ENCODE measurements around the gene GRK3.
"Not testable (repeated sequence)": the region's sequence is repeated elsewhere in the genome, so short reads cannot be mapped to it uniquely, and the experiment has no call there.

The GRK3 gene

DNA sequence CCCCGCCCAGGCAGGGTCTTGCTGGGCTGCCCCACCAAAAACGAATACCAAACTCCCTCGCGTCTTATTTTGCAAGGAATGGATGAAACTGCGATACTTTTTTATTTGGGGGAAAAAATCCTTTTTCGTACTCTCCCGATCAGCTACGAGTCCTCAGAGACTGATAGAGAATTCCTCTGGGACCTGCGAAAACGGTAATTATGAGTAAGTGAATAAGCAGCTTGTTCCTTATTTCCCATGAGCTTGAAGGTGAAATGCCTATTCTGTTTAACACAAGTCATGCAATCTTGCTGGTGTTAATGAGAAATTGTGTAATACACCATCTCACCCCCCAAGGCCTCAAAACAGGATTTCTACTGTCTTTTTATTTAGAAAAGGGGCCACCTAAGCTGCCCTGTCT is 5.5 kb downstream of the GRK3 start:
- Histone ChIP-seq H3K4me3 (ENCODE audit: insufficient read length, low read depth) (no peak overlapping the region), H3K27me3 (ENCODE audit: insufficient read depth, insufficient read length) (peaks cover 2% of the 10 kb centered on the region), H3K36me3 (ENCODE audit: insufficient read depth, insufficient read length, low read length) (no peaks in the 10 kb centered on the region), H3K4me1 (ENCODE audit: insufficient read depth, insufficient read length) (peaks cover 1% of the 10 kb centered on the region), H3K9ac (ENCODE audit: insufficient read length, low read depth) (no peak overlapping the region), H3K9me3 (ENCODE audit: insufficient read depth, low read length) (no peaks in the 10 kb centered on the region)
- DNase-seq (ENCODE audit: low read depth, low spot score): no peak
- TF ChIP-seq SUZ12 (IDR thresholded peaks at IDR 0.05; ENCODE audit: extremely low read depth, insufficient read depth, insufficient read length): no peak
- TF ChIP-seq ZNF274 (IDR thresholded peaks at IDR 0.05; ENCODE audit: low read depth, low read length): no peak
- no peak for TF ChIP-seq YY1 (IDR thresholded peaks at IDR 0.05; ENCODE audit: insufficient read depth, insufficient read length)

DNA sequence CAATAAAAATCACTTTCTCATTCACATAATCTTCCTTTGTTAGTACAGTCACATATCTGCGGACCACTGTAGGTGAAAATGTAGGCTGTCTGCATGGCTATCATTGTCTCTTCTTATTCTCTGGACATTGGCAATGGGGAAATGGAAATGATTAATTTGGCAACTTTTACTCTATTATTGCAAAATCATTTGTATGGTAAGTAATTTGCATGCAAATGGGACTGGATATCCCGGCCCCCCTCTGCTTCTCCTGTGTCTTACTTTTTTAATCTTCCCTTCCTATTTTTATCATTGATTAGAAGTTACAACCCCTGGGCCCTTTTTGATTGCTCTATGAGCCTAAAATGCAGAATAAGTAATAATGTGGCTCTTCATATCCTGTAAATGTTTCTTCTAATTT is 6.0 kb downstream of the GRK3 start:
- DNase-seq (ENCODE audit: low read depth, low spot score): no peak
- no peaks in the 10 kb centered on the region for H3K36me3 ChIP-seq (ENCODE audit: insufficient read depth, insufficient read length, low read length)
- H3K4me1 ChIP-seq (ENCODE audit: insufficient read depth, insufficient read length): peaks cover 1% of the 10 kb centered on the region
- H3K9me3 ChIP-seq (ENCODE audit: insufficient read depth, low read length): no peaks in the 10 kb centered on the region
- H3K4me3 ChIP-seq (ENCODE audit: insufficient read length, low read depth): no peak overlapping the region
- peaks cover 2% of the 10 kb centered on the region for H3K27me3 ChIP-seq (ENCODE audit: insufficient read depth, insufficient read length)
- no peak overlapping the region for H3K9ac ChIP-seq (ENCODE audit: insufficient read length, low read depth)
- TF ChIP-seq YY1 (IDR thresholded peaks at IDR 0.05; ENCODE audit: insufficient read depth, insufficient read length) (no peak), ZNF274 (IDR thresholded peaks at IDR 0.05; ENCODE audit: low read depth, low read length) (no peak), SUZ12 (IDR thresholded peaks at IDR 0.05; ENCODE audit: extremely low read depth, insufficient read depth, insufficient read length) (no peak)

DNA sequence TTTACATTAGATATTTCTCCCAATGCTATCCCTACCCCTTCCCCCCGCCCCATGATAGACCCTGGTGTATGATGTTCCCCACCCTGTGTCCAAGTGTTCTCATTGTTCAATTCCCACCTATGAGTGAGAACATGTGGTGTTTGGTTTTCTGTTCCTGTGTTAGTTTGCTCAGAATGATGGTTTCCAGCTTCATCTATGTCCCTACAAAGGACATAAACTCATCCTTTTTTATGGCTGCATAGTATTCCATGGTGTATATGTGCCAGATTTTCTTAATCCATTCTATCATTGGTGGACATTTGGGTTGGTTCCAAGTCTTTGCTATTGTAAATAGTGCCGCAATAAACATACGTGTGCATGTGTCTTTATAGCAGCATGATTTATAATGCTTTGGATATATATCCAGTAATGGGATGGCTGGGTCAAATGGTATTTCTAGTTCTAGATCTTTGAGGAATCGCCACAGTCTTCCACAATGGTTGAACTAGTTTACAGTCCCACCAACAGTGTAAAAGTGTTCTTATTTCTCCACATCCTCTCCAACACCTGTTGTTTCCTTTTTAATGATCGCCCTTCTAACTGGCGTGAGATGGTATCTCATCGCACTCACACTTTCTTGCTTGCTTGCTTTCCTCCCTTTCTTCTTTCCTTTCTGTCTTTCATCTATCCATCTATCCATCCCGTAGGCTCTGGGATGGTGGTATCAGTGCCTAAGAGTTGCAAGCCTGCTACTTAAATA is 7.7 kb downstream of the GRK3 start:
- H3K9me3 ChIP-seq (ENCODE audit: insufficient read depth, low read length); H3K4me1 ChIP-seq (ENCODE audit: insufficient read depth, insufficient read length); DNase-seq (ENCODE audit: low read depth, low spot score); H3K4me3 ChIP-seq (ENCODE audit: insufficient read length, low read depth); H3K27me3 ChIP-seq (ENCODE audit: insufficient read depth, insufficient read length); H3K36me3 ChIP-seq (ENCODE audit: insufficient read depth, insufficient read length, low read length); H3K9ac ChIP-seq (ENCODE audit: insufficient read length, low read depth): not testable (repeated sequence)

DNA sequence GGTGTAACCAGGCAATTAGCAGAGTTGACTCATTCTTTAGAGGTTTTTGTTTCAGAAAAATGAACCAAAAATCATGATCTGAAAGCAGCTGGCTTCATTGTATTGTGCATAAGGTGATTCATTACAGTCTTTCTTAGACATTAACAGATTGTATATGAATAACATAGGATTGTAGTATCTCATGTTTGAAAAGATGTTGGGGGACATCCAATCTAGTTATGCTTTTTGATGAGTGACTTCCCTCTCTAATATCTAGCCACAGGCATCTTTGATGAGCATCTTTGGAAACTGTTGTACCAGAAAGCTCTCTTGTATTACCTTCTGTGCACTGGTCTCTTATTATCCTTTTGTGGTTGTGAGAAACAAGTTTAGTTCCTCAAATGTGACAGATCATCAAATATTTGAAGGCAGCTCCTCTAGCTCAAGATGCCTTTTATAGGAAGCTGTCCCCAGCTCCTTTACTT is 8.3 kb downstream of the GRK3 start:
- Histone ChIP-seq H3K36me3 (ENCODE audit: insufficient read depth, insufficient read length, low read length) (no peaks in the 10 kb centered on the region), H3K9me3 (ENCODE audit: insufficient read depth, low read length) (no peaks in the 10 kb centered on the region), H3K4me3 (ENCODE audit: insufficient read length, low read depth) (no peak overlapping the region), H3K4me1 (ENCODE audit: insufficient read depth, insufficient read length) (peaks cover under 1% of the 10 kb centered on the region), H3K9ac (ENCODE audit: insufficient read length, low read depth) (no peak overlapping the region), H3K27me3 (ENCODE audit: insufficient read depth, insufficient read length) (no peaks in the 10 kb centered on the region)
- no peak for DNase-seq (ENCODE audit: low read depth, low spot score)
- TF ChIP-seq SUZ12 (IDR thresholded peaks at IDR 0.05; ENCODE audit: extremely low read depth, insufficient read depth, insufficient read length): no peak
- no peak for TF ChIP-seq YY1 (IDR thresholded peaks at IDR 0.05; ENCODE audit: insufficient read depth, insufficient read length)
- TF ChIP-seq ZNF274 (IDR thresholded peaks at IDR 0.05; ENCODE audit: low read depth, low read length): no peak

DNA sequence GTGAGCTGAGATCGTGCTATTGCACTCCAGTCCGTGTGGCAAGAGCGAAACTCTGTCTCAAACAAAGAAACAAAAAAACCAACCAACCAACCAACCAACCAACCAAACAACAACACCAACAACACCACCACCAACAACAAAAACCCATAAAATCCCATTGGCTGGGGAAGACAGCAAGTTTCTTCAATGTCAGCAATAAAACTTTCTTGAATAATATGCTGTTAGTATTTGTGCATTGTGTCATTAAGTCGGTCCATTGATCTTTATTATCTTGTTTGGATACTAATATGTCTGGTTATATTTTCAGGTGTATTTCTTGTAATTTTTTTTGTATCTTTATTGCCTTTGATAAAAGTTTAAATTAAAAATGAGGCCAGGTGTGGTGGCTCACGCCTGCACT is 9.4 kb downstream of the GRK3 start:
- H3K36me3 ChIP-seq (ENCODE audit: insufficient read depth, insufficient read length, low read length): peaks cover 2% of the 10 kb centered on the region
- H3K4me1 ChIP-seq (ENCODE audit: insufficient read depth, insufficient read length): no peaks in the 10 kb centered on the region
- no peaks in the 10 kb centered on the region for H3K9me3 ChIP-seq (ENCODE audit: insufficient read depth, low read length)
- DNase-seq (ENCODE audit: low read depth, low spot score): no peak
- no peak overlapping the region for H3K9ac ChIP-seq (ENCODE audit: insufficient read length, low read depth)
- TF ChIP-seq YY1 (IDR thresholded peaks at IDR 0.05; ENCODE audit: insufficient read depth, insufficient read length) (no peak), SUZ12 (IDR thresholded peaks at IDR 0.05; ENCODE audit: extremely low read depth, insufficient read depth, insufficient read length) (no peak), ZNF274 (IDR thresholded peaks at IDR 0.05; ENCODE audit: low read depth, low read length) (no peak)
- H3K27me3 ChIP-seq (ENCODE audit: insufficient read depth, insufficient read length): no peaks in the 10 kb centered on the region
- H3K4me3 ChIP-seq (ENCODE audit: insufficient read length, low read depth): no peak overlapping the region

DNA sequence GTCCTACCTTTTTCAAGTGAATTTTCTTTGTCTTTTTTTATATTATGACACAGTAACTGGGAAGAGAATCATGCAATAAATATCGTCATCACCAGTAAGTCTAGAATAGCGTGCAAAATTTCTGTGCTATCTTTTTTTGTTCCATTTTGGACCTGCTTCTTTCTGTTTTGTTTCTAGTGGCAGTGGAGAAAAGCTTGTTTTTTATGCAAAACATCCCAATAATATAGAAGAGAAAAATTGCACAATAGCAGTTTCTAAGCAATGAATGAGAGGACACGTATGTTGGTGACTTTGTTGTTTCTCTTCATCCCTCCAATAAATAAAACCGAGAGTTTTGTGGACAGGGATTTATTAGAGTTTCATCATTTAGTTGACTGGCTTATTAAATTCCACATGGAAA is 10.3 kb downstream of the GRK3 start:
- H3K9ac ChIP-seq (ENCODE audit: insufficient read length, low read depth): no peak overlapping the region
- H3K9me3 ChIP-seq (ENCODE audit: insufficient read depth, low read length): no peaks in the 10 kb centered on the region
- TF ChIP-seq ZNF274 (IDR thresholded peaks at IDR 0.05; ENCODE audit: low read depth, low read length) (no peak), YY1 (IDR thresholded peaks at IDR 0.05; ENCODE audit: insufficient read depth, insufficient read length) (no peak), SUZ12 (IDR thresholded peaks at IDR 0.05; ENCODE audit: extremely low read depth, insufficient read depth, insufficient read length) (no peak)
- DNase-seq (ENCODE audit: low read depth, low spot score): no peak
- no peaks in the 10 kb centered on the region for H3K4me1 ChIP-seq (ENCODE audit: insufficient read depth, insufficient read length)
- peaks cover 2% of the 10 kb centered on the region for H3K36me3 ChIP-seq (ENCODE audit: insufficient read depth, insufficient read length, low read length)
- no peaks in the 10 kb centered on the region for H3K27me3 ChIP-seq (ENCODE audit: insufficient read depth, insufficient read length)
- H3K4me3 ChIP-seq (ENCODE audit: insufficient read length, low read depth): no peak overlapping the region

DNA sequence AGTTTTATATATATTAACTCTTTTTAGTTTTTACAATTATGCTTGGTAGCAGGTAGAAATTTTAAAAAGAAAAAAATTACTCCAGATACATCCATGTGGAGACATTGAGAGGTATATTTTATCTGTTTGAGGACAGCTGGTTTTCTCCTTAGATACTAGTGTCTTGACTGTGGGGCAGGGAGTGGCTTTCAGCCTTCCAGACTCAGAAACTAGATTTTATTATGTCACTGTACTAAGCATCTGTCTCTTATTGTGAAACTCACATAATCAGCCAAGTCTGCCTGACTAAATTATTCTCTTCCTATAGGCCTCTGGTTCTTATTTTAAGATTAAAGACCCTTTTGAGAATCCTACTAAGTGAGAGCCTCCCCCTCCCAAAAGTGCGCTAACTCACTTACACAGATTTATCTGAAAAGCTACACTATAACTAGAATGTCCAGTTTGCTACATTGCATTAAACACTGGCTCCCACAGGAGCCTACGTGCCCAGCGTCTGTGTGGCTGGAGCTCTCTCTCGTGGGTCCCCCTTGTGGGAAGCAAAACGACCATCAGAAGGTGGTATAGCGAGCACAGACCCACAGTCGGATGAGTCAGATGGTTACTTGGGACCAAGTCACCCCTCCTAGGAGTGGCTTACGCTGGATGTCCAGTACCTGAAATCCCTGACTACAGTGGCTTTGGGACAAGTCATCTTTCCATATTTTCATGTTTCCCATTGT is 11.4 kb downstream of the GRK3 start:
- not testable (repeated sequence) for DNase-seq (ENCODE audit: low read depth, low spot score); H3K36me3 ChIP-seq (ENCODE audit: insufficient read depth, insufficient read length, low read length); H3K9ac ChIP-seq (ENCODE audit: insufficient read length, low read depth); H3K4me1 ChIP-seq (ENCODE audit: insufficient read depth, insufficient read length); H3K9me3 ChIP-seq (ENCODE audit: insufficient read depth, low read length); H3K4me3 ChIP-seq (ENCODE audit: insufficient read length, low read depth); H3K27me3 ChIP-seq (ENCODE audit: insufficient read depth, insufficient read length)

DNA sequence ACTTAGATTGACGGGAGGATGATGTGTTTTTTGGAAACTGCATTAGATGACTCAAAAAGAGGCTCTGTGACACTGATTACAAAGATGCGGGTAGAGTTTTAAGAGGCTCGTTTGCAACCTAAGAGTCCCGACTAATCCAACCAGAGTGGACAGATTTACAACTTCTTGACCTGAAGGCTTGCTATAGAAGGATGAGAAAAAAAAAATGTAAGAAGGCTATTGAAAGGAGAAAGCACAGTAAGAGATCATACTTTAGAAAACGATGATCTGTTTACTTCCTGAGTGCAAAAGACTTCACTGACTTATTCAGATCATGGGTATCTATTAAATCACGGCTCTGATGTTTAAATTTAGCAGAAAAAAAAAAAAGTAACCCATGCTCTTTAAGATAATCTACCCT is 17.0 kb downstream of the GRK3 start:
- not testable (repeated sequence) for H3K9me3 ChIP-seq (ENCODE audit: insufficient read depth, low read length); H3K4me3 ChIP-seq (ENCODE audit: insufficient read length, low read depth); DNase-seq (ENCODE audit: low read depth, low spot score); H3K4me1 ChIP-seq (ENCODE audit: insufficient read depth, insufficient read length); H3K9ac ChIP-seq (ENCODE audit: insufficient read length, low read depth); H3K36me3 ChIP-seq (ENCODE audit: insufficient read depth, insufficient read length, low read length); H3K27me3 ChIP-seq (ENCODE audit: insufficient read depth, insufficient read length)

Measured in NT2/D1 (cell line).